ENCODE data around the gene TMBIM4.

- TF ChIP-seq CTCF (IDR thresholded peaks at IDR 0.05) (no peak), POLR2A (IDR thresholded peaks at IDR 0.05) (no peak), POLR2AphosphoS5 (IDR thresholded peaks at IDR 0.05) (no peak)
Measured at GRCh38 chr12:66127650-66128049, 42.1 kb downstream of the TMBIM4 start.

All from prostate gland (tissue), 2 donors.